Activated naive CD4-positive, alpha-beta T cell treated with anti-CD3 and anti-CD28 coated beads, Interleukin-2, amount 10 ng/mL, durations not matched to agents 7 days and 5 days (primary cell): Measurements from ENCODE around the gene LGR4.

ENCODE experiments used
- CTCF ChIA-PET: fragments of 350-600 bp; sonication (Branson Sonifier 250); formaldehyde crosslinking; loops from one replicate; lab custom pipeline; 2021; ENCODE audit warnings: antibody characterized with exemption; lab: Charles Lee
- DNase-seq: peaks from one replicate; pipeline ENCODE4 v3.0.0-alpha.2; 2020
- H3K27ac Mint-ChIP-seq: one replicate; pipeline ENCODE4 v1.8.0; 2021; ENCODE audit warnings: mild to moderate bottlenecking, moderate library complexity, mixed read lengths
- H3K27me3 Mint-ChIP-seq: one replicate; pipeline ENCODE4 v1.8.0; 2021; ENCODE audit warnings: mild to moderate bottlenecking, mixed read lengths
- H3K36me3 Mint-ChIP-seq: one replicate; pipeline ENCODE4 v1.8.0; 2021; ENCODE audit warnings: mixed read lengths
- H3K4me1 Mint-ChIP-seq: one replicate; pipeline ENCODE4 v1.8.0; 2021; ENCODE audit warnings: mixed read lengths
- H3K4me3 Mint-ChIP-seq: one replicate; pipeline ENCODE4 v1.8.0; 2021; ENCODE audit warnings: mild to moderate bottlenecking, moderate library complexity, mixed read lengths
- H3K9me3 Mint-ChIP-seq: one replicate; pipeline ENCODE4 v1.8.0; 2021; ENCODE audit warnings: mixed read lengths

Gene LGR4

DNA sequence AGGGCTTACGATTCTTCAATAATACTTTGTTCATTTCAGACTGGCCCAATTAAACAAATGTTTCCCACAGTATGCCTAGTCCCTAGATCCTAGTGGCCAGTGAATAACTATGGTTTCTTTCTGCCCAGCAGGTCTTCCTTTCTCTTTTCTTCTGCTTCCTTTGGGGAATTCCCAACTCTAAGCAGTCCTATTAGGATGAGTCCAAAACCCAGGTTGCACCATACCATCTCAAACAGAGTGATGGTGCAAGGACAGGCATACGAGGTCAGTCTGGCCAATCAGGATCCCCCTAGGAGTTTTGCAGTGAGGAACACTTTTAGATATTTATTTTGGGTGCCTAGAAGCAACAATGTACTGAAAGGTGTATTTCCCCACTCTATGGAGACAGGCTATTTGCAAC lies 68.2 kb downstream of the LGR4 start:
- no peak overlapping the region for H3K4me3 Mint-ChIP-seq
- no peaks in the 10 kb centered on the region for H3K4me1 Mint-ChIP-seq
- DNase-seq: no peak
- no peak overlapping the region for H3K27ac Mint-ChIP-seq
- no peaks in the 10 kb centered on the region for H3K27me3 Mint-ChIP-seq
- H3K9me3 Mint-ChIP-seq: no peaks in the 10 kb centered on the region
- CTCF ChIA-PET: no interaction called here
- no peaks in the 10 kb centered on the region for H3K36me3 Mint-ChIP-seq

DNA sequence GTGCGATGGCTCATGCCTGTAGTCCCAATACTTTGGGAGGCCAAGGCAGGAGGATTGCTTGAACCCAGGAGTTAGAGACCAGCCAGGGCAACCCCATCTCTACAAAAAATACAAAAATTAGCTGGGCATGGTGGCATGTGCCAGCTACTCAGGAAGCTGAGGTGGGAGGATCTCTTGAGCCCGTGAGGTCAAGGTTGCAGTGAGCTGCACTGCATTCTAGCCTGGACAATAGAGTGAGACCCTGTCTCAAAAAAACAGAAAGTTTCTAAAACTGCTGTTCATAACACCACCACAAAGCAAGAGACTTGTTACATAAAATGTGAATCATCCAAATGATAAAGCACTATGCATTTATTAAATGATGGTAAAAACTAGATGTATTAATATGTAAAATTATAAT lies 69.4 kb downstream of the LGR4 start:
- Mint-ChIP-seq H3K9me3 (no peaks in the 10 kb centered on the region), H3K4me1 (no peaks in the 10 kb centered on the region), H3K27ac (no peak overlapping the region), H3K36me3 (no peaks in the 10 kb centered on the region), H3K4me3 (no peak overlapping the region), H3K27me3 (no peaks in the 10 kb centered on the region)
- CTCF ChIA-PET: no interaction called here
- no peak for DNase-seq

DNA sequence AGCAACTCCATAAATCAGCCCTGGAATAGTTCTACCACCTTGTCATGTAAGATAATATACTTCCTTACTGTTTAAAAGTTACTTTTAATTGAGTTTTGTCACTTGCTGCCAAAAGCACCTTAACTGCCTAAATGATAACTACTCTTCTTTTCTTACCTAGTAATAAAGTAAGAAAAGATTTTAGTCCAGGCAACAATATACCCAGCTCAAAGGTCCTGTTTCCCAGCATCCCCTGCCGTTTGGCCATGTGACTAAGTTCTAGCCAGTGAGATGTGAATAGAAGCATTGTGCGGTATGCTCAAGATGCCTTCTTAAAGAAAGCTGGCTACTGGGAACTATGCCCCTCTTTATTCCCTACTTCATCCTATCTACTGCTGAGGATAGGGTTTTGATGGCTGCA lies 70.1 kb downstream of the LGR4 start:
- CTCF ChIA-PET: no interaction called here
- Mint-ChIP-seq H3K27ac (no peak overlapping the region), H3K9me3 (no peaks in the 10 kb centered on the region), H3K4me3 (no peak overlapping the region), H3K27me3 (no peaks in the 10 kb centered on the region), H3K36me3 (no peaks in the 10 kb centered on the region), H3K4me1 (no peaks in the 10 kb centered on the region)
- DNase-seq: no peak

- H3K4me3 Mint-ChIP-seq: no peak overlapping the region
- no peaks in the 10 kb centered on the region for H3K9me3 Mint-ChIP-seq
- H3K4me1 Mint-ChIP-seq: no peaks in the 10 kb centered on the region
- CTCF ChIA-PET: no interaction called here
- no peak overlapping the region for H3K27ac Mint-ChIP-seq
- DNase-seq: no peak
- no peaks in the 10 kb centered on the region for H3K36me3 Mint-ChIP-seq
- H3K27me3 Mint-ChIP-seq: no peaks in the 10 kb centered on the region
Measured at GRCh38 chr11:27401833-27402316, 70.7 kb downstream of the LGR4 start.

- Mint-ChIP-seq H3K4me3 (no peak overlapping the region), H3K4me1 (no peaks in the 10 kb centered on the region), H3K27me3 (no peaks in the 10 kb centered on the region), H3K27ac (no peak overlapping the region), H3K9me3 (no peaks in the 10 kb centered on the region), H3K36me3 (no peaks in the 10 kb centered on the region)
- CTCF ChIA-PET: no interaction called here
- no peak for DNase-seq
Measured at GRCh38 chr11:27401280-27401832, 71.2 kb downstream of the LGR4 start.

- DNase-seq: no peak
- Mint-ChIP-seq H3K36me3 (no peaks in the 10 kb centered on the region), H3K9me3 (no peaks in the 10 kb centered on the region), H3K4me1 (no peaks in the 10 kb centered on the region), H3K27ac (no peak overlapping the region), H3K27me3 (no peaks in the 10 kb centered on the region), H3K4me3 (no peak overlapping the region)
- CTCF ChIA-PET: no interaction called here
Measured at GRCh38 chr11:27398400-27398770, 74.2 kb downstream of the LGR4 start.

DNA sequence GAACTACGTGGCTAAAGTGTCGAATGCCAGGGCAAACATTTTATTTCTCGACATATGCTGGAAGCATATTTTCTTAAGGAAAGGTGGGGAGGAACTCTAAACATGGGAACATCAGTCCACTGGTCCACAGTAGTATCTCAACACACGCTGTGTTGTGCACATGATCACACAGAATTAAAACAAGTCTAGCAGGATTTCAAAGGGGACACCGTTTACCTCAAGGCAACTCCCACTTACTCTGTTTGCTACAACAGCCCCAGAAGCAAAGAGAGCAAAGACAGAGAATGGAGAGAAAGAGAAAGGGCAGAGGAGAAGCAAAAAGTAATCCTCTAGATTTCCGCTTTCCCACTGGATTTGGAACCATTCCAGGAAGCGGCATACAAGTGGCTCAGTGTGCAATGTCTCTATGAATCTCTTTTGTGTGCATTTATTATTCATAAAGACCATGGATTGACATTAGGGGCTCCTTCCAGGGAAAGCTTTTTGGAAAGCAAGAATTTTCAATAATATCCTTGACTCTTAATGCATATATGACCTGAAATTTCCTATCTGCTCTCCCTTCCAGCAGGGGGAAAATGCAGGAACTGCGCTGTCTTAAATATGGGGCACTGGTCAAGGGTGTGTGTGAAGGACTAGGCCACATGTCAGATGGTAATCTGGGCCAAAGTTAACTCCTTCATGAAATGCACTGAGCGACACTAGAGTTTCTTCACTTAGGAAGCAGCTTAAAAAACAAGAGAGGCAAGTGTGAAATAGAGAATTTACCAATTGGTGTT lies 74.8 kb downstream of the LGR4 start:
- CTCF ChIA-PET: no interaction called here
- Mint-ChIP-seq H3K9me3 (no peaks in the 10 kb centered on the region), H3K27me3 (no peaks in the 10 kb centered on the region), H3K4me3 (no peak overlapping the region), H3K27ac (no peak overlapping the region), H3K36me3 (no peaks in the 10 kb centered on the region), H3K4me1 (no peaks in the 10 kb centered on the region)
- DNase-seq: no peak

DNA sequence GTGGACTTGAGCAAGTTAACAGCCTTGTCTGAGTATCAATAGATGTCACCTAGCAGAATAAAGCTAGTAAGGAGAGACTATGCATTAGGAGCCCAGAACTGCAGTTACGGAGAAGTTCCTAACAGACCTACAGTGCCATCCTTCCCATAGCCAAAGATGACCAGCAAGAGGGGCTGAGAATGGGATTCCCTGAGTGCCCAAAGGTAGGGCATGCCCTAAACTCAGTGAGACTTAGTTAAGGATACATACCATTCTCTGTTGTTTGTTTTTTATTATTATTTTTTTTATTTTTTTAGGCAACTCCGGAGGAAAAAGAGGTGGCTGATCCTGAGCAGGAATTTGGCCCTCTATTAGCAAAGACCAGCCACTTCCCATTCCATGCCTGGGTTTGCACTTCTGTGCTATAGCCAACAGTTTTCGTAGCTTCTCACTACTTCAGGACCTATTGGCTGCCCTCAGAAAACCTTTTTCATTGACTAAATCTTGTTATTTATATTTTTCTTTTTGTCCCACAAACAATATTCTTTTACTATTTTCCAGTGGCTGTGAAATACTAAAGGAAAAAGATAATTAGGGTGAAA lies 76.2 kb downstream of the LGR4 start:
- Mint-ChIP-seq H3K4me1 (no peaks in the 10 kb centered on the region), H3K4me3 (no peak overlapping the region), H3K27ac (no peak overlapping the region), H3K36me3 (no peaks in the 10 kb centered on the region), H3K9me3 (no peaks in the 10 kb centered on the region), H3K27me3 (no peaks in the 10 kb centered on the region)
- CTCF ChIA-PET: no interaction called here
- DNase-seq: no peak

DNA sequence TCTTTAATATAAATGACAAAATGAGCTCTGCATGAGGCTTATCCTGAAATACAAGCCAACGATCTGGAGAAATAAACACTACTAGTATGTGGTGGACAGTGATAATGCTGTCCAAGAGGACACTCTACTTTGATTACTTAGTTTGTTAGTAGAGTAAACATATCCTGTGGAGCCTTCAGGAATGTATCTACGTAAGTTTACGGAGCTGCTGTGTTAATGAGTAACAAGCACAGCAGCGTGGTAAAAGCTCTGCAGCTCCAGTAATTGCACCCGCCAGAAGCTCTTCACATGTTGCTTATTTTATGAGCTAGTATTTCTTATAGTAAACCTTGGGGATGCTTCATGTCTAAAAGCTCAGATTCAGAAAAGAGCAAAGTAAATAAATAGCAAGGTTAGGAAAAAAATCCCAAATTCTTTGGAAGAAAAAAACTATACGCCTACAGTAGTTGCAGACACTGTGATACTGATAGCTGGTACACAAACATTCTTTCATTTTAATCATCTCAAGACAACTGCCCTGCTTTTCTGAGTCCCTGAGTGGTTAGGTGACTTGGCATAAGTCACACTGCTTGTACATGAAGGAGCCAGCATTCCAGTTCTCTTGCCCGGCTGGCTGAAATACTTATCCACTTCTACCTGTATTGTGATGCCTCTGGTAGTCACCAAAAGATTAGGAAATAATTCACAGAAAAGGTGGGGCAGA lies 76.9 kb downstream of the LGR4 start:
- CTCF ChIA-PET: no interaction called here
- Mint-ChIP-seq H3K4me1 (no peaks in the 10 kb centered on the region), H3K36me3 (no peaks in the 10 kb centered on the region), H3K9me3 (no peaks in the 10 kb centered on the region), H3K27me3 (no peaks in the 10 kb centered on the region), H3K27ac (no peak overlapping the region), H3K4me3 (no peak overlapping the region)
- DNase-seq: no peak

DNA sequence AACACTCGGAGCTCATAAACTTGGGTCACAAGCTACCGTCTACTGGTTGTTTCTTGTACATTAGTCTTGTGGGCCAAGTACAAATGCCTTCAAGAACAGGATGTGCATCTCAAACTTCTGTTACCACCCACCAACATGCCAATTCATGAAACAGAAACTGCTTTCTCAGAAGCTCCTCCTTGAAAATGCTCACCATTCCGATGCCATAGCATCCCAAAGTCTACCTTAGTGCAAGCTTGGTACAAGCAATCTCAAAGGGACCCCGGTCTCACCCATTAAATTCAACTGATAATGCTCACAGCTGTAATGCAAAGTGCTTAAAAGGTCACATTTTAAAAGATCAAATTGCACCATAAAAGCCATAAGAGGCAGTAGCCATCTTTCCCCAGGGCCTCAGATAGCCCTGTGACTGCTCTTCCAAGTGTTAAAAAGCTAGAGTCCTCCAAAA lies 77.8 kb downstream of the LGR4 start:
- H3K27me3 Mint-ChIP-seq: no peaks in the 10 kb centered on the region
- no peak overlapping the region for H3K27ac Mint-ChIP-seq
- no peaks in the 10 kb centered on the region for H3K9me3 Mint-ChIP-seq
- CTCF ChIA-PET: interaction anchor here (0.6 kb wide), 1 partner anchor 88 kb away, joined by 3 read pairs; no protein-coding TSS in a partner anchor
- H3K36me3 Mint-ChIP-seq: no peaks in the 10 kb centered on the region
- H3K4me3 Mint-ChIP-seq: no peak overlapping the region
- no peak for DNase-seq
- no peaks in the 10 kb centered on the region for H3K4me1 Mint-ChIP-seq

DNA sequence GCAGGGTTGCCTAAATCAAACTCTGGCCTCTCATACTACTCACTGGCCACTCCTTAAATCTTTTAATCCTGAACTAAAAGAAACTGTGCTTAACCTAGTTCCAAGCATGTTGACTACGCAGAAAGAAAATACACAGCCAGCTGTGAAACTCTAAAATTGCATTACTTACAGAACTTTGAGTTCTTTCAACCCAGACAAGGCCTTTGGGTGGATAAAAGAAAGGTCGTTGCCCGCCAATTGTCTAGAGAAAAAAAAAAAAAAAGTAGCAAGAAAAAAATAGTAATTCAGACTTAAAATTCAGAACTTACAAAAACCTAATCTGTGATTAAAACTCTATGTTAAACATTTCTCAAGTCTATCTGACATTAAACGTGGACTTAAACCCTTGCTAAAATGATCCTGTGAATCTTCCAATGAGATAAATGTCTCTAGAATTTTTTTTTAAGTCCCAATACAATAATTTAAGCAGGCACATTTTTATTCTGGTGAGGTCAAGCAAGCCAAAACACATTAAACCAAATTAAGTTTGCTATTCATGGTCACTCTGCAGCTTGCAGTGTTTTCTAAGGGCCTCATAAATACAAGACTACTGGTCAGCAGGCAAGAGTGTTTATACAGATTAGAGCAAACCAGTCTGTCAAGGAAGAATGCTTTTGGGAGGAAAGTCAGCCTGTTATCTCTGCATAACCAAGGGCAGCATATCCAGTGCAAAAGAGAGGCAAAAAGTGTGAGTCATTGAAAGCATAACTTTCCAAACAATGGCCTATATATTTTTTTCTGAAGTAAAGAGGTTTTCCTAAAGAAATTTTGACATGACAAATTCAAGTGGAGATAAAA lies 80.1 kb downstream of the LGR4 start:
- Mint-ChIP-seq H3K27me3 (no peaks in the 10 kb centered on the region), H3K27ac (no peak overlapping the region), H3K9me3 (no peaks in the 10 kb centered on the region), H3K36me3 (no peaks in the 10 kb centered on the region), H3K4me1 (peaks cover 4% of the 10 kb centered on the region), H3K4me3 (no peak overlapping the region)
- DNase-seq: no peak
- CTCF ChIA-PET: interaction anchor here (1.2 kb wide), 1 partner anchor 104 kb away, joined by 3 read pairs; no protein-coding TSS in a partner anchor

DNA sequence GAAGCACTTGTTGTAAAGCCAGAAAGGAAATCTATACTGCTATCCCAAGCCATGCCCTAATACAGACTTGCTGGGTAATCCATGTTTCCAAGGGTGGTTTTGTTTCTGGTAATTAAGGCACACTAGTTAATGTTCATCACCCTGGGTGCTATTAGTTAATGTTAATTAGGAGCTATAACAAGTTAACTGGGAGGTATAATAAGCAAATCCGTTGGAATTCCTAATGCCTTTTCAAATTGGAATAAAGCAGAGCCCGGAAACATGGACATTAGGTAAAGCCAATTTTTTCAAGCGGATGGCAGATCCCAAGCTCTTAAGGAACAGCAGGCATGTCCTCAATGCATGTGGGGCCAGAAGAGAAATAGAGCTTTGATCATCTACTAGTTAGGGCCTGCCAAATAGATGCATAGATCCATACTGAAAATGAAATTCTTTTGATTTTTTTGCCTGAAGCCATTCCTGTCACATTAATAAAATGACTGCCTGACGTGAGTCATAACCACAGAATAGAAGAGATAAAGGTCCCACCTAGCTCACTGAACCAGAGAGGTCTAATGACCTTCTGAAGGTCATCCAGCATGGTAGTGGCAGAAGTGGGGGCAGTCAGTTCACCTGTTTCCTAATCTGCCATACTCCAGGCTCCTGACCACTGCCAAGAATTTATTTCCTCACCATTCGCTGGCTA lies 81.1 kb downstream of the LGR4 start:
- H3K9me3 Mint-ChIP-seq: no peaks in the 10 kb centered on the region
- H3K27ac Mint-ChIP-seq: no peak overlapping the region
- H3K4me1 Mint-ChIP-seq: peaks cover 4% of the 10 kb centered on the region
- CTCF ChIA-PET: no interaction called here
- H3K4me3 Mint-ChIP-seq: no peak overlapping the region
- no peak for DNase-seq
- peaks cover 2% of the 10 kb centered on the region for H3K27me3 Mint-ChIP-seq
- no peaks in the 10 kb centered on the region for H3K36me3 Mint-ChIP-seq
